Cardiac muscle cell (in vitro differentiated cells and primary cell): Measurements from ENCODE around the gene NYNRIN. TPM values are rescaled to one million over a fixed set of nuclear protein-coding genes. Genes with fewer than 3 reads are reported as not detected.
A peak's percentile ranks its signal among the peaks of the same experiment; 100 is the strongest.

Source experiments
- DNase-seq, 2 donors: peaks; one replicate each; pipeline versions ENCODE4 v3.0.0 to v3.0.0-alpha.2; 2010 to 2017; ENCODE audit warnings: low read depth in 1 of 2, low spot score in 1 of 2
- H3K27ac ChIP-seq: fragments of 200-600 bp; sonication (generic); 2 replicates; pipeline ENCODE4 v1.5.1; 2016
- H3K27me3 ChIP-seq: fragments of 200-600 bp; sonication (generic); 2 replicates; pipeline ENCODE4 v1.6.0; 2016; ENCODE audit warnings: control low read depth
- H3K36me3 ChIP-seq: fragments of 200-600 bp; sonication (generic); 2 replicates; pipeline ENCODE4 v1.5.1; 2016; ENCODE audit warnings: control low read depth
- H3K4me1 ChIP-seq: fragments of 200-600 bp; sonication (generic); 2 replicates; pipeline ENCODE4 v1.8.1; 2017; ENCODE audit warnings: low read depth, mild to moderate bottlenecking, mixed run types
- H3K4me3 ChIP-seq: fragments of 200-600 bp; sonication (generic); 2 replicates; pipeline ENCODE4 v1.5.1; 2016; ENCODE audit warnings: mild to moderate bottlenecking
- H3K9me3 ChIP-seq: fragments of 200-600 bp; sonication (generic); 2 replicates; pipeline ENCODE4 v1.5.1; 2017; ENCODE audit warnings: low read depth, mild to moderate bottlenecking, control low read depth
- polyA plus RNA-seq: library from polyadenylated mRNA; unstranded; fragments of >200 nt; fragmentation: Nextera tagmentation; extraction: Ambion mirVana; gene quantifications from 2 replicates; pipeline ENCODE4 v1.2.1, GENCODE V29; 2016
- total RNA-seq: library from RNA; depleted of rRNA; stranded (reverse); fragments of >200 nt; gene quantifications from 2 replicates; pipeline ENCODE4 v1.2.3, GENCODE V29; 2016
- TF ChIP-seq, protein P1 (sequence below): IDR thresholded peaks from 2 replicates; pipeline ENCODE4 v1.5.1; 2012; ENCODE audit warnings: low read depth, mild to moderate bottlenecking, low read length

The NYNRIN gene
- total and polyA plus RNA-seq, 2 experiments from 2014 or later = 21.3 to 56.2 TPM

GRCh38 chr14:24409956-24410355, 11.2 kb downstream of the NYNRIN start:
- TF ChIP-seq, protein P1, sequence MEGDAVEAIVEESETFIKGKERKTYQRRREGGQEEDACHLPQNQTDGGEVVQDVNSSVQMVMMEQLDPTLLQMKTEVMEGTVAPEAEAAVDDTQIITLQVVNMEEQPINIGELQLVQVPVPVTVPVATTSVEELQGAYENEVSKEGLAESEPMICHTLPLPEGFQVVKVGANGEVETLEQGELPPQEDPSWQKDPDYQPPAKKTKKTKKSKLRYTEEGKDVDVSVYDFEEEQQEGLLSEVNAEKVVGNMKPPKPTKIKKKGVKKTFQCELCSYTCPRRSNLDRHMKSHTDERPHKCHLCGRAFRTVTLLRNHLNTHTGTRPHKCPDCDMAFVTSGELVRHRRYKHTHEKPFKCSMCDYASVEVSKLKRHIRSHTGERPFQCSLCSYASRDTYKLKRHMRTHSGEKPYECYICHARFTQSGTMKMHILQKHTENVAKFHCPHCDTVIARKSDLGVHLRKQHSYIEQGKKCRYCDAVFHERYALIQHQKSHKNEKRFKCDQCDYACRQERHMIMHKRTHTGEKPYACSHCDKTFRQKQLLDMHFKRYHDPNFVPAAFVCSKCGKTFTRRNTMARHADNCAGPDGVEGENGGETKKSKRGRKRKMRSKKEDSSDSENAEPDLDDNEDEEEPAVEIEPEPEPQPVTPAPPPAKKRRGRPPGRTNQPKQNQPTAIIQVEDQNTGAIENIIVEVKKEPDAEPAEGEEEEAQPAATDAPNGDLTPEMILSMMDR = no peak
- H3K27me3 ChIP-seq = no peaks in the 10 kb centered on the region
- DNase-seq = no peak
- peaks cover 13% of the 10 kb centered on the region for H3K36me3 ChIP-seq
- no peak overlapping the region for H3K27ac ChIP-seq
- H3K9me3 ChIP-seq = no peaks in the 10 kb centered on the region
- H3K4me1 ChIP-seq = no peaks in the 10 kb centered on the region
- H3K4me3 ChIP-seq = no peak overlapping the region

- TF ChIP-seq, protein P1 = peak; percentile 81
- Histone ChIP-seq H3K9me3 (no peaks in the 10 kb centered on the region), H3K27me3 (no peaks in the 10 kb centered on the region), H3K4me1 (peaks cover 11% of the 10 kb centered on the region), H3K4me3 (no peak overlapping the region), H3K27ac (no peak overlapping the region), H3K36me3 (peaks cover 13% of the 10 kb centered on the region)
- peak; percentile 50 to 79 for DNase-seq
Measured at GRCh38 chr14:24411443-24412389, 12.9 kb downstream of the NYNRIN start.

DNA sequence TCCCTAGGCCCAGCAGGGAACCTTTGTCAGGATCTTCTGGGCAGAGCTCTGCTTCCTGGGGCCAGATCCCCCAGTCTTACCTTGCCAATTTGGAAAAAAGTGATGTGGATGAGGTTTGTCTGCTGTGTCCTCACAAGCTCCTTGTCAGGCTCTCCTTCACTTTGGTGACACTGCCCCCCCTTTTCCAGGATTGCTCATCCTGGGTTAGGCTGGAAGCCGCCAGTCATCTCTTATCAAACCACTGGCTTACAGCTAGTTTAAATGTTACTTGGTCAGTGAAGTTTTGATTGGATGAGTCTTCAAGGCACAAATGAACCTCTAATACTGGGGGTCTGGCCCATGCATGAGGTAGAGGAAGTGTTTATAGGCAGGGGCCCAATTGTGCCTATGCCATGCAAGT, 15.3 kb downstream of the NYNRIN start:
- Histone ChIP-seq H3K4me3 (no peak overlapping the region), H3K36me3 (peaks cover 13% of the 10 kb centered on the region), H3K27me3 (no peaks in the 10 kb centered on the region), H3K9me3 (no peaks in the 10 kb centered on the region), H3K27ac (no peak overlapping the region), H3K4me1 (peaks cover 11% of the 10 kb centered on the region)
- TF ChIP-seq, protein P1 = no peak
- DNase-seq = no peak

- peaks cover 11% of the 10 kb centered on the region for H3K4me1 ChIP-seq
- peaks cover 13% of the 10 kb centered on the region for H3K36me3 ChIP-seq
- TF ChIP-seq, protein P1 = no peak
- no peaks in the 10 kb centered on the region for H3K27me3 ChIP-seq
- DNase-seq = no peak
- no peak overlapping the region for H3K27ac ChIP-seq
- H3K9me3 ChIP-seq = no peaks in the 10 kb centered on the region
- H3K4me3 ChIP-seq = no peak overlapping the region
Measured at GRCh38 chr14:24414732-24415420, 16.1 kb downstream of the NYNRIN start.

DNA sequence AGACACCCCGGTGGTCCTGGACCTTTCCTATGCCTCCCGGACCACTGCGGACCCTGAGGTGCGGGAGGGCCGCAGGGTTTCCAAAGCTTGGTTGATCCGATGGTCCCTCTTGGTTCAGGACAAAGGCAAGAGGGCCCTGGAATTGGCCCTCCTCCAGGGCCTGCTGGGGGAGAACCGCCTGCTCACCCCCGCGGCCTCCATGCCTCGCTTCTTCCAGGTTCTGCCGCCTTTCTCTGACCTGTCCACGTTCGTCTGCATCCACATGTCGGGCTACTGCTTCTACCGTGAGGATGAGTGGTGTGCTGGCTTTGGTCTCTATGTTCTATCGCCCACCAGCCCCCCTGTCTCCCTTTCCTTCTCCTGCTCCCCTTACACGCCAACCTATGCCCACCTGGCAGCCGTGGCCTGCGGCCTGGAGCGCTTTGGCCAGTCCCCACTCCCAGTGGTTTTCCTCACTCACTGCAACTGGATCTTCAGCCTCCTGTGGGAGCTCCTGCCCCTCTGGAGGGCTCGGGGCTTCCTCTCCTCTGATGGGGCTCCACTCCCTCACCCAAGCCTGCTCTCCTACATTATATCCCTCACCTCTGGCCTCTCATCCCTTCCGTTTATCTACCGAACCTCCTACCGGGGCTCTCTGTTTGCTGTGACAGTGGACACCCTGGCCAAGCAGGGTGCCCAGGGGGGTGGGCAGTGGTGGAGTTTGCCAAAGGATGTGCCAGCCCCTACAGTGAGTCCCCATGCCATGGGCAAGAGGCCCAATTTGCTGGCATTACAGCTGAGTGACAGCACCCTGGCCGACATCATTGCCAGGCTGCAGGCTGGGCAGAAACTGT, 16.8 kb downstream of the NYNRIN start:
- no peaks in the 10 kb centered on the region for H3K9me3 ChIP-seq
- DNase-seq = no peak
- TF ChIP-seq, protein P1 = no peak
- no peaks in the 10 kb centered on the region for H3K27me3 ChIP-seq
- H3K27ac ChIP-seq = peak overlapping the region; percentile 63
- H3K36me3 ChIP-seq = peaks cover 13% of the 10 kb centered on the region
- H3K4me3 ChIP-seq = no peak overlapping the region
- peaks cover 11% of the 10 kb centered on the region for H3K4me1 ChIP-seq
